ENCODE data around the gene SRCAP.

The SRCAP gene

GRCh38 chr16:30786936-30787612, 88.1 kb downstream of the SRCAP start, which contains the start of gene ZNF629:
ZNF629 (minus strand) TSS chr16:30787205; CDS start chr16:30784482, 2,723 bp downstream.
- peak; percentile 66 for DNase-seq (ENCODE audit: insufficient read length, low spot score)
- no peak for FAIRE-seq

GRCh38 chr16:30787613-30788378, 88.8 kb downstream of the SRCAP start:
- no peak for DNase-seq (ENCODE audit: insufficient read length, low spot score)

More at GRCh38 chr16:30787613-30788378, 88.8 kb downstream of the SRCAP start:
- no peak for FAIRE-seq
